Stomach (tissue), 4 donors: Measurements from ENCODE around the gene EN1.

Experiments
- CTCF ChIP-seq, 7 experiments: fragments of 450-650 bp in 4 of 7; fragments of 200-600 bp in 3 of 7; sonication (generic) in 3 of 7; IDR thresholded peaks; one replicate each; pipeline ENCODE4 v1.5.1; 2016 to 2019; ENCODE audit warnings: antibody characterized with exemption in 7 of 7, control low read depth in 2 of 7, mild to moderate bottlenecking in 1 of 7
- POLR2A ChIP-seq, 4 donors: fragments of 450-650 bp; IDR thresholded peaks; one replicate each; pipeline ENCODE4 v1.6.1; 2016; ENCODE audit warnings: antibody characterized with exemption in 4 of 4, control low read depth in 2 of 4, mild to moderate bottlenecking in 1 of 4, moderate library complexity in 1 of 4
- POLR2AphosphoS5 ChIP-seq, 3 donors: sonication (generic); formaldehyde crosslinking; IDR thresholded peaks; one replicate each; pipeline ENCODE4 v1.6.1; 2016; ENCODE audit warnings: antibody characterized with exemption in 3 of 3

- no peak for TF ChIP-seq POLR2AphosphoS5 (IDR thresholded peaks at IDR 0.05)
- no peak for TF ChIP-seq CTCF (IDR thresholded peaks at IDR 0.05)
- no peak for TF ChIP-seq POLR2A (IDR thresholded peaks at IDR 0.05)
Observed at GRCh38 chr2:118815731-118816130, 31.7 kb downstream of the EN1 start.
